GM19455 (cell line): ENCODE data around the gene COL20A1.

Experiments
- ATAC-seq: cut with Tn5 transposase; IDR thresholded peaks from one replicate; pipeline ENCODE4 v1.9.1; 2021; ENCODE audit not compliant: unreplicated experiment

COL20A1 gene

DNA sequence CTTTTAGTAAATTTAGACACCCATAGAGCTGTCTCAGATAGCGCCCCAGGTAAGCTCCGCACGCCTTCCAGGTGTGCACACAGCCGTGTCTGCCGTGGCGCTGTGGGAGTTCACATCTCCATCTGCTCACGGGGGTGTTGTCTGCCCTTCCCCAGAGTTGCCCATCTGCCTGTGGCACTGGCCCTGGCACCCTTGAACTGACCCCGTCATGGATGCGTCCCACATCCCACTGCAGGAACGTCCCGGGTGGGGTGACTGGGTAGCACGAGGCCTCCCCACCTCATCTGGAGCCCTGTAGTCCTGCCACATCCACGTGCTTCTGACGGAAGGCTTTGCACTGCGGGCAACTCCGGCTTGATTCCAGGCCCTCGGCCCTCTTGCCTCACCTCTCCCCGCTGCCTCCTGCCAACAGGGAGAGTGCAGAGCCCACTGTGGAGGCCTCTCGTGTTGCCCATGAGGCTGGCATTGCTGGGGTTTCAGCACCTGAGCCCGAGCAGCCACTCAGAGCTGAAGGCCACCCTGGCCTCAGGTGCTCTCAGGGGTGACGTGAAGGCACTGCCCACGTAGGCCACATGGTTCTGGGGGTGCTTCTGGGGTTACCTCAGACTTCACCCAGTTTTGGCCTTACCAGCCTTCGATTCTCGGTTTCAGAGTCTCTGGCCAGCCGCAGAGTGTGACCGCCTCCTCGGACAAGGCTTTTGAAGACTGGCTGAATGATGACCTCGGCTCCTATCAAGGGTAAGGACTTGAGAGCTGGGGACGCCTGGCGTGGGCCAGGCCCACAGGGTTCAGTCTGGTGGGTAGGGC lies 15.3 kb upstream of the COL20A1 start:
- no peak for ATAC-seq

DNA sequence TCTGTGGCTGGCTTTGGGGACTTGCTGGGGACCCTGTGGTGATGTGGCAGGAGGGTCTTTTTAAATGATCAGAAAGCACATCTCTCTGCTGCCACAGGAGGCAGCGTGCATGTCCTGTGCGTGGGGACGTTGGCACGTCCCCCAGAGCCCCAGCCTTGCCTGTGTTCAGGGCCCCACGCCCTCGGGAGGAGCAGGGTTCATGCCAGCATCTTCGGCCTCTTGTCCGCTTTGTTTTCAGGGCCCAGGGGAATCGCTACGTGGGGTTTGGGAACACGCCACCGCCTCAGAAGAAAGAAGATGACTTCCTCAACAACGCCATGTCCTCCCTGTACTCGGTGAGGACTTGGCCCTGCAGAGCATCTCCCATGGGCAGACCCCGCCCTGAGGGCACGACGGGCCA lies 14.3 kb upstream of the COL20A1 start:
- no peak for ATAC-seq

DNA sequence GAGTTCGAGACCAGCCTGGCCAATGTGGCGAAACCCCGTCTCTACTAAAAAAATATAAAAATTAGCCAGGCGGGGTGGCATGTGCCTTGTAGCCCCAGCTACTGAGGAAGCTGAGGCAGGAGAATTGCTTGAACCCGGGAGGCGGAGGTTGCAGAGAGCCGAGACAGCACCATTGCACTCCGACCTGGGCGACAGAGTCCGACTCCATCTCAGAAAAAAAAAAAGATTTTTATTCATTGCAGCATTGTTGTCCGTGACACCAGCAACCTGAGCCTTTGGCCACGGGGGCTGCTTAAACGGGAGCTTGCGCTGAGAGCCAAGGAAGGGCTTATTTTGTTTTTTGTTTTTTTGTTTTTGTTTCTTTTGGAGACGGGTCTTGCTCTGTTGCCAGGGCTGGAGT lies 13.1 kb upstream of the COL20A1 start:
- no peak for ATAC-seq

DNA sequence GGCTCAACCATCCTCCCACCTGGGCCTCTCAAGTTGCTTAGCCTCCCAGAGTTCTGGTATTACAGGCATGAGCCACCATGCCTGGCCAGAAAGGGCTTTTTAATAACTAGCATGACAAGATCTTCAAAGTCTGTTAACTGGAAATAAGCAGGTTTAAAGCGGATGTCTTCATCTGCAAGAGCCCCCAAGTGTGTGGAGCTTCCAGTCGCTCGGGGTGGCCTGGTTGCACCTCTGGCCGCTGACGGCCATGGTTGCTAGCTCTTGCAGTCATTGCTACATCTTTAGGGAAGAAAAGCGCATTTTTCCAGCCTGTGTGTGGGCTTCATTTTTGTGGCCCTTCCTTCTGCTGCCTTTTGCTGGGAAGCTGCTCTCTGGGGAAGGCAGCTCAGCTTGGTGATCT lies 12.6 kb upstream of the COL20A1 start:
- ATAC-seq, result no peak

DNA sequence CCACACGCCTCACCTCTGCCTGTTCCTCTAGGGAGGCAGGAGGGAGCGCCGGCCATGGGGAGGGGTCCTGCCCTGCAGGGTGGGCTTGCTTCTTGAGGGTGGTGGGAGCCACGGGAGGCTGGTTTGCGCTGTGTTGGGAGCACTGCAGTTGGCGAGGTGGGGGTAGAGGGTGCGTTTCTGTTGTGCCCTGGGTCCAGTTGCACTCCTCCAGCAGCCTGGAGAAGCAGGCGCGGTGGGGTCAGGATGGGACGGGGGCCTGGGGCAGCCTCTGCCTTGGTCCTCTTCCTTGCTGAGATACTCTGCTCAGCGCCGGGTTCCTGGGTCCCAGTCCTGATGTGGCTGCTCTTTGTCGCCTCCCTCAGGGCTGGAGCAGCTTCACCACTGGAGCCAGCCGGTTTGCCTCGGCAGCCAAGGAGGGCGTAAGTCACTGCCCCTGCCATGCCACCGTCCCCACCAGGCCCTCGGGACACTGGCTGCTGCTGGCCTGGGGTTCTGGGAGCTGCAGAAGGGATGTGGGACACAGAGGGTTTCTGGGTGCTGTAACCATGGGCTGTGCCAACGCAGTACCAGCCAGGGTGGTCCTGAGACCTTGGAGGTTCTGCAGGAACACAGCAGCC lies 11.9 kb upstream of the COL20A1 start:
- ATAC-seq, result no peak

DNA sequence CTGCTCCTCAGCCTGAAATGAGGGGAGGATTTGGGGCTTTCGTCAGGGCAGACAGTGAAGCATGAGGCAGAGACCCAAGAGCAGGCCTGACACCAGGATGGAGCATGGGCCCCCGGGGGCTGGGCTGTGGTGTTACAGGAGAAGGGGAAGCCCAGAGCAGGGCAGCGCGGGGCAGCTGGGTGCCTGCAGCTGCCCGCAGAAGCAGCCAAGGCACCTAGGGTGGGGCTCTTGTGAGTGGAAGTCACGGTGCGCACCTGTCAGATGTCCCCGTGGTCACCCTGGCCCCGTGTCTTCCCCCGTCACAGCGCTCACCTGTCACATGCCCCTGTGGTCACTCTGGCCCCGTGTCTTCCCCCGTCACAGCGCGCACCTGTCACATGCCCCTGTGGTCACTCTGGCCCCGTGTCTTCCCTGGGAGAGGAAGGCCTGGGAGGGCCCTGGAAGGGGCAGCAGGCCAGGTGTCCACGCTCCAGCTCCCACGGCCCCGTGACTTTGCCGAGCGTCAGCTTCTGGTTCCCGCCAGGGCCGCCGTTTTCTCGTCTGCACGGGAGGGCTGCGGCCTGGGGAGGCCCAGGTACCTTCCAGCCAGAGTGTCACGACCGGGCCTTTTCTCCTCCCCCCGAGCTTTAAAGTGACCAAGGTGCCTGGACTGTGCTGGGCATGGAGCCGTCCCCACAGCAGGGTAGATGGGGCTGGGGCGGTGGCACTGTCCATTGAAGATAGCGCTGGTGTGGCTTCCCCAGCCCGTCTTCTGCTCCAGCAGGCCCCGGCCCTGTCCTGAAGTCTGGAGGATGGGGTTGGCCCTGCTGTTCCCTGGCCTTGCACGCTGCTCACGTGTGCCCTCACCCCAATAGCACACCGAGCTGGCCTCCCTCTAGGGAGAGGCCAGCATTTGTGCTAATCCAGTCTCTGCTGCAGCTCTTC lies 11.0 kb upstream of the COL20A1 start:
- ATAC-seq, result no peak

DNA sequence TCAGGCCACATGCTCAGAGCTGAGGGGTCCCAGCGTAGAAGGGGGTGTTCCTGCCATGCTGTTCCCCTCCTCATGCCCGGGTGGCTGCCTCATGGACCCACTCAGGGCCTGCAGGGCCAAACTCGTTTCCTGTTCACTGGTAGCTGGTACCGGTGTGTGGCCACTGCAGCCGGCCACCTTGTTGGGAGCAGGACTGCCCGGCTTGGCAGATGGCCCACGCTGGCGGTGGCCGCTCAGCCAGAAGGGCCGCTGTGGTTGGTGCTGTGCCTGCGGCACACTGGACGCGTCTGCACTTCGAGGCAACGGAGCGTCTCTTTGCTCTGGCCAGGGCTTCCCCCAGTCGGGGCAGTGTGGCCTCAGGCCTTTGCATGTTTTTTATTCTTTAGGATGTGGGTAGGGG lies 10.0 kb upstream of the COL20A1 start:
- ATAC-seq, result no peak

DNA sequence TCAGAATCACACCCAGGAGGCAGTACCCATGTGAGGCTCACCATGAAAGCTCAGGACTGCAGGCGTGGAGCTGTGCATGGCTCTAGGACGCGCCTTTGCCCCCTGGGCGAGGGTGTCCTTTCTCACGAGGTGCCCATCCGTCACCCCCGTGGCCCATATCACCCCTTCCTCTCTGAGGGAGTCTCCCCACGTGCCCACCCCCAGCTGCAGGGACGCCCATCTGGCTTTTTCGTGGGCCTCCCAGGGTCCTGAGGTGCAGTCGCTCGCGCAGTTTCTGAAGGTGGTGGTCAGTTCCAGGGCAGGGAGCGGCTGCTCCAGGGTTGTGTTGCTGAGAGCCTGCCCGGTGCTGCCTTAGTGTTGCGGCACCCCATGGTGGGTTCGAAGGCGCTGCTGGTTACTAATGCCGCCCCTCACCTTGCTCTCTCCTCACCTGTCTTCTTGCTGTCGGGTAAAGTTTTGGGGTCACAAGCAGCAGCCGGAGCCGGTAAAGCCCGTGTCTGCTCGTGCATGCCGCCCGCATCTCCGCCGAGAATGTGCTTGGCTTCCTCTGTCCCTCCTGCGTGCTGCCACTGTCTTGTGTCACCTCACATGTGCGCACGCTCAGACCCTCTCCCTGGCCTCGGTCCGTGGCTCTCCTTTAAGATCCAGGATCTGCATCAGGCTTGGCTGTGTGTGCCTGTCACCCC lies 9.4 kb upstream of the COL20A1 start:
- ATAC-seq, result no peak

DNA sequence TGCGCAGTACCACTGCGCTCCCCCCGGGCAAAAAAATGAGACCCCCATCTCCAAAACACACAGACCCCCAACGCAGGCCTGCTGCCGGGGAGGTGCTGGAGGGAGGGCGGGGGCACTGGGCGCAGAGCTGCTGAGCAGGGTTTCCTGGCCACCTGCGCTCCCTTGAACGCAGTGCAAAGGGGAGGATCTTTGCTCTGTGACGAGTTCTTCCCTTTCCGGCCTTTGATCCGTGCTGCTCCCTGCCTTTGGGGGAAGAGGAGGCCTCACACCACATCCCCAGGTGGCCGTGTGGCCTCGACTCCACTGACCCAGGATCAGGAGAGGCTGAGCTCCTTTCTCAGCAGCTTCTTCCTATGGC lies 8.9 kb upstream of the COL20A1 start:
- no peak for ATAC-seq

DNA sequence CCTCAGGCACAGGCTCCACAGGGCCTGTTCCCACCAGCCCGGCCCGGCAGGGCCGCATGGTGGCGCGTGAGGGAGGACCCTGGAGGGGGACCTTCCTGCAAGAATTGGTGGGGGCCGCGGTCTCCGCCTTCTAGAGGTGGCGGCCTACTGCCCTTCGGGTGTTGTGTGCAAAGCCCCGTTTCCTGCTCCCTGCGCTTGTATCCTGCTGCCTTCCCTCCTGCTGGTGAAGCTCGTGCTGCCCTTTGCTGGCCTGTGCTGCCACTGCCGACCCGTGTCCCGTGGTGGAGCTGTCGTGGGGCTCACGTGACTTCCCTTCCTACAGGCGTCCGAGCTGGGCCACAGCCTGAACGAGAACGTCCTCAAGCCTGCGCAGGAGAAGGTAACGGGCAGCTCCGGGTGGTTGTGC lies 8.4 kb upstream of the COL20A1 start:
- no peak for ATAC-seq

DNA sequence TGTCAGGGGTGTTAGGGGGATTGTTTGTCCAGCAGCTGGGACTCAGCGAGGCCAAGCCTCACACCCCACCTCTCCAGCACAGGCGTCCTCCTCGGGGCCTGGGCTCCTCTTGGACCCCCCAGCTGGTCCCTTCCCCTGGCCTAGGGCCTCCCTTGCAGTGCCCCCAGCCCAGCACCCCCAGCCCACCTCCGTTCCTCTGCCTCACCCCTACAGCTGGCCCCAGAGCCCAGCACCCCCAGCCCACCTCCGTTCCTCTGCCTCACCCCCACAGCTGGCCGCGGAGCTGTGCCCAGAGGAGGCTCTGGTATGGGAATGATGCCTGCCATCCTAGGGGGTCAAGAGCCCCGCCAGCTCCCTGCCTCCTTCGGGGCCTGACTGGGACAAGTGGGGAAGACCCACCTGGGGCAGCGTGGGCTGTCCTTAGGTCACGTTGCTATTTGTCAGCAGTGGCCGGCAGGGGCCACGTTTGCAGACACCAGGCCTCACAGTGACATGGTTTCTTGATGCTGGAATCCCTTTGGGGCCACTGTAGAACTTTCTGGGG lies 7.9 kb upstream of the COL20A1 start:
- no peak for ATAC-seq

DNA sequence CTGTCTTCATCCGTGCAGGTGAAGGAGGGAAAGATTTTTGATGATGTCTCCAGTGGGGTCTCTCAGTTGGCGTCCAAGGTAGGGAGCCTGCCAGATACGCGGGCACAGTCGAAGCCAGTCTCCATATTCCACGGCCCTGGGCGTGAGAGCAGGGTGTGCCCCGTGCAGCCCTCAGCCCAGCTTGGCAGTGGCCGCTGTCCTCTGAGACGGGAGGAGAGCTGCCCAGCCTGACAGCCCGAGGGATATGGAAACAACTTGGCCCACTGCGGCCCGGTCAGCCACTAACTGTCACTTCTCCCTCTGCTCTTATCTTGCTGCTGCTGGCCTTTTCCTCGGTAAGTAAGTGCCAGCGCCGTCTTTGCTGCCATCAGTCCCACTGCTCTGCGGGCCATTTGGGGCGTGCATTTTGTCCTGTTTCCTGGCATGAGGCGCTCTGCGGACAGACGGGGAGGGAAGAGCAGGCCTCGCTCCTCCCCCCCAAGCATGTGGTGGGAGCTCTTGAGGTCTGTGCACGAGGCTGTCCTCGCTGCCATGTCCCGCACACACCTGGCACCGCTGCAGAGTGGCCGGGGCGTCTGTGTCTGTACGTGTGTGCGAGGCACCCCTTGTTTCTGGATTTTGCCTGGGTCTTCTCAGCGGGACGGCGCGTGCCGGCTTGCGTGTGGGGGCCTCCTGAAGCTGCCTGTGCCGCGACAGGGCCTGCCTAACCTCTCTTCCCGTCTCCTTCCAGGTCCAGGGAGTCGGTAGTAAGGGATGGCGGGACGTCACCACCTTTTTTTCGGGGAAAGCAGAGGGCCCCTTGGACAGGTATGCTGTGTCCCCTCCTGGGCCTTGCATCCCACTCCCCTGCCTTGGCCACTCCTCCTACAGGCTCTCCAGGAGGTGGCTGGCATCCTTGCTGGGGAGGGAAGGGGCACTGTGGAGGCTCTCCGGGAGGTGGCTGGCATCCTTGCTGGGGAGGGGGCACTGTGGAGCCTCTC lies 7.1 kb upstream of the COL20A1 start:
- no peak for ATAC-seq

DNA sequence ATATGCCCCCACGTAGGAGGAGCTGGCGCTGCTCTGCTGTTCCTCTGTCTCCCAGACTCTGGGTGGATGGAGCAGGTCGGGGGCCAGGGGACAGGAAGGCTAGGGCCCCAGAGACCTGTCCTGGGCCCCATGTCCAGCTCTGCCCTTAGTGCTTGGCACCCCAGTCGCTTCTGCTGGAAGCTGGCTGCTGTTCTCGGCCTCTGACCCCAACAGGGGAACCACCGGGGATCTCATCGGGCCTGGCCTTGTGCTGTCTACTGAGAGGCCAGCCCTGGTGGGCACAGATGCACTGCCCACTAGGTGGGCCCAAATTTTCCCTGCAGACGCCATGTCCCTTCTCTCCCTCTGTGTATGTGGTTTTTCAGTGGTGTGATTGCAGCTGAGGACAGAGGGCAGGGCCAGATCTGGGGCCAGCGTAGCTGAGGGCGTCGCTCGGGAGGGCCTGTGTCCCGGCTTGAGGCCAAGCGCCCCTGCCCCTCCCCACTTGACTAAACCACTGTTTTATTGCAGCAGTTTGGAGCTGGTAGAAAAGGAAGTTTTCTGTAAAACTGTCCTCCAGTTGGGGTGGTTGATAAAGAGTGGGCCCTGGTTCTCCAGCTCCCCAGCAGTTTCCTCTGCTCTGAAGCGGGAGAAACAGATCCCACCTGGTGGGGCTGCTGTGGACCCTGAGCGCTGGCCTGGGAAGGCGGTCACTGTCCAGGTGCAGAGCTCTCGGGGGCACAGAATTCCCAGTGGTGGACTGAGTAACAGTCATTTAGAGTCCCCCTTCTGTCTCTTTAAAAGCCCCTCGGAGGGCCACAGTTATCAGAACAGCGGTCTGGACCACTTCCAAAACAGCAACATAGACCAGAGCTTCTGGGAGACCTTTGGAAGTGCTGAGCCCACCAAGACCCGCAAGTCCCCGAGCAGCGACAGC lies 5.9 kb upstream of the COL20A1 start:
- ATAC-seq, result no peak

DNA sequence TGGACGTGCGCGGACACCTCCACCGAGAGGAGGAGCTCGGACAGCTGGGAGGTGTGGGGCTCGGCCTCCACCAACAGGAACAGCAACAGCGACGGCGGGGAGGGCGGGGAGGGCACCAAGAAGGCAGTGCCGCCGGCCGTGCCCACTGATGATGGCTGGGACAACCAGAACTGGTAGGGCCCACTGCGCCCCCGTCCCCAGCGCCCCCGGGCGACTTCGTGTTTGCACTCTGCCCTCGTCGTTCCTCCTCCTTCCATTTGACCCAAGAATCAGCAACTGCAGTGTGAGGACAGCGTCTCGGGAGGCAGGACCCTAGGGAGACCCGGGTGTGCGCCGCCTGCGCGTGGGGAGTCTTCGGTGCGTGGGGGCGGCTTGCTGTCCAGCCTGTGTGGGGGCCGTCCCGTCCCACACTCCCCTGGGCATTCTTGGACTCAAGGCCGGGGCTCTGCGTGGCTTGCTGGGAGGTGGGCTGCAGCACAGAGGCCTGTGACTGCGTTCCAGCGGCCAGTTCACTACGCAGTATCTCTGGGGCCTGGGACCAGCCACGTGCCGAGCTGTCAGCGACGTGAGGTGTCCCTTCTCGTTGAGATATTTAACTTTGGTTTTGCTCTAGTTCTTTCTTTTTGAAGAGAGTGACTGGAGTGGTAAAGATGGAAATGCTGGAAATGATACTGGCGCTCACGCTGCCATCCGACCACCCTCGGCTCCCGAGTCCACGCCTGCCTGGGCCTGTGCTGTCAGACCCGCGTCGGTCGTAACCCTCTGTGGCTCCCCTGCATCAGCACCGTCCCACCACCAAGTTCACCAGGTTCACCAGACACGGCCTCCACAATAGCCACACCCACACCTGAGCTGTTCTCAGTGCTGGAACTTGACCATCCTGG lies 5.0 kb upstream of the COL20A1 start:
- no peak for ATAC-seq

DNA sequence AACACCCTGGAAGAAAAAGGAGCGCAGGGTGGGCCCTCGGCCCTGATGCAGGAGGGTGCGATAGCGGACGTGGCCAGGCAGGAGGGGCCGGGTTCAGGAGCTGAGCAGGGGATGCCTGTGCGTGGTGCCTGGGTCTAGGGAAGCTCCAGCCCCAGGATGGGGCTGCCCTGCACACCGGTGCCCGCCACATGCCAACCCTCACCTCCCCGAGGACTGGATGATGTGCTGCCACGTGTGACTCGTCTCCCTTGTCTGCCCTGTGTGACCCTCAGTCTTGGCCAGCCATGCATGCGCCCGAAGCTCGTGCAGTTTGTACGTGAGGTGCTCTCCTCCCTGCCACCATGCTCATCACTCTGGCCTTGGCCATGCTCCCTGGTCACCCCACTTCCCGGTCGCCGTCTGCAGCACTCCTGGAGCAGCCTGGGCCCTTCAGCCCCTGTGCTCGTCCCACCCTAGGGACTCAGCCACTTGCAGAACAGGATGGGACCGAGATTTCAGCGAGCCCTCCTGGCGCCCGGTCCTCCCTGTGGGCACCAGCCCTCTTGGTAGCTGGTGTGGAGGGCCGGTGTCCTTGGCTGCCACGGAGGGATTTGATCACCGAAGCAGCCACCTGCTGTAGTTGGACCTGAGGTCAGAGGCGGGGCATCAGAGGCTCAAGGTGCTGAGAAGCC lies 4.3 kb upstream of the COL20A1 start:
- ATAC-seq, result no peak

DNA sequence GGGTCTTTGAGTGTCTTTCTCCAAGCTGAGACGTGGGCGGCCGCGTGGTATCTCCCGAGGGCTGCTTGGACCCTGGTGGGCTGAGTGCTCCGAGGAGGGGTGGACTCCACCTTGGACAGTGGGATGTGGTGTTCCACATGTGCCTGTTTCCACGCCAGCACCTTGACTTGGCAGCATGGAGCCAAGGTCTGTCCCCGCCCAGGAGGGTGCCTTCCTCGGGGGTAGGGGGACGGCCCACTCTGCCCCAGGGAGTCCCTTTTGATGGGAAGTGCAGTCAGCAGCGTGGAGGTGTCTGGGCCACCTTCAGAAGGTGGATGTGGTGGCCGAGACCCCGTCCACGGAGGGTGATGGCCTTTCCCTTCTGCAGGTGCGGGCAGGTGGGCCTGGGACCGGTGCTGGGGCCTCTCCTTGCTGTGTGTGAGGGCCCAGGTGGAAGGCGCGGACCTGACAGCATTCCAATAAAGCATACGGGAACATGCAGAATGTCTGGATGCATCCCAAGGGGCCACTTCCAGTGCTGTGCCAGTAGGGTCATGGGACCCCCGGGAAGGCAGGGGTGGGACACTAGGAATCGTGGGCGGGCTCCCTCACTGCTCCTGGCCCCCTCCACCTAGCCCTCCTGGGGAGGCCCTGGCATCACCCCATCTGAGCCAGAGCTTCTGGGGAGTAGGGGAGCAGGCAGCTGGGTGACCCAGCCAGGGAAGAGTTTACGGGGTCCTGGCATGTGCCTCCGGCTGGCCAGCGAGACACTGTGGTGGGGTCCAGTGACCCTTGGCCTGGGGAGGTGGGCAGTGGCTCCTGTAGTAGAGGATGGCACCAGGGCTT lies 3.5 kb upstream of the COL20A1 start:
- no peak for ATAC-seq
